Measurements from ENCODE around the gene TXNL4A.
A peak's percentile ranks its signal among the peaks of the same experiment; 100 is the strongest.
"Not testable (repeated sequence)": the region's sequence is repeated elsewhere in the genome, so short reads cannot be mapped to it uniquely, and the experiment has no call there.

Gene TXNL4A, protein sequence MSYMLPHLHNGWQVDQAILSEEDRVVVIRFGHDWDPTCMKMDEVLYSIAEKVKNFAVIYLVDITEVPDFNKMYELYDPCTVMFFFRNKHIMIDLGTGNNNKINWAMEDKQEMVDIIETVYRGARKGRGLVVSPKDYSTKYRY

GRCh38 chr18:79988451-79989194 lies at the start of gene TXNL4A:
TSS of gene TXNL4A (minus strand) at chr18:79988563. CDS start at chr18:79988392, 171 bp downstream.
- DNase-seq, result peak; percentile 94

DNA sequence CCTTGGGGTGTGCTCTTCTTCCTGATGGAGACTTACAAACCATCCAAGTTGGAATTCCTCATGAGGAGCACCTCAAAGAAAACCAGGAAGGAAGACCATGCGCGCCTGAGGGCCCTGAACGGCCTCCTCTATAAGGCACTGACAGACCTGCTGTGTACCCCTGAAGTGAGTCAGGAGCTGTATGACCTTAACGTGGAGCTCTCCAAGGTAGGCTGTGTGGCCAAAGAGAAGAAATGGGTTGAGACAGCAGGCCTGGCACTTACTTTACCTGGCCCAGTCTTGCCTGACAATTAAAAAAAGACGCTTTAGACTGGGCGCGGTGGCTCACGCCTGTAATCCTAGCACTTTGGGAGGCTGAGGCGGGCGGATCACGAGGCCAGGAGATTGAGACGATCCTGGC lies 48.9 kb upstream of the TXNL4A start:
- DNase-seq, result no peak

DNA sequence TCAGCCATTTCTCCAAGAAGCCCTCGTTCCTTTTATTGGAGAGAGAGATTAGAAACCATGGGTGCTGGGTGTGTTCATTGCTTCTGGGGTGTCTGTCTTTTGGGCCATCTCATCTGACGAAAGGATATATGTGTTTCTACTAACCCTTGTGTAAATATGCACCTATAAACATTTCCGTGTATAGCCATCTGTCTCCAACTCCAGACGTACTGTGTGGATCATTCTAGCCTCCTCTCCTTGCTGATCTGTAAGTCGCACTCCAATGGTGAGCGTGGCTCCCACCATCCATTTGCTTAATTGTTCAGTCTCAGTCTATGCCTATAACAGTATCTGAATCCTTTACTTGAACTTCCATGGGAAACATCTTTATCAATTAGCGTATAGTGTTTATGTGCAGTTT lies 47.6 kb upstream of the TXNL4A start:
- no peak for DNase-seq

- DNase-seq, result no peak
These were observed 46.6 kb upstream of the TXNL4A start for GRCh38 chr18:80034852-80035406.

GRCh38 chr18:80034068-80034851 lies 45.9 kb upstream of the TXNL4A start, which contains the start of gene RBFA:
TSS of gene RBFA (plus strand) at chr18:80034434. CDS start at chr18:80034496, 62 bp downstream.
- peak; percentile 100 for DNase-seq

GRCh38 chr18:80033181-80034067 lies 45.1 kb upstream of the TXNL4A start:
- peak; percentile 90 for DNase-seq

DNA sequence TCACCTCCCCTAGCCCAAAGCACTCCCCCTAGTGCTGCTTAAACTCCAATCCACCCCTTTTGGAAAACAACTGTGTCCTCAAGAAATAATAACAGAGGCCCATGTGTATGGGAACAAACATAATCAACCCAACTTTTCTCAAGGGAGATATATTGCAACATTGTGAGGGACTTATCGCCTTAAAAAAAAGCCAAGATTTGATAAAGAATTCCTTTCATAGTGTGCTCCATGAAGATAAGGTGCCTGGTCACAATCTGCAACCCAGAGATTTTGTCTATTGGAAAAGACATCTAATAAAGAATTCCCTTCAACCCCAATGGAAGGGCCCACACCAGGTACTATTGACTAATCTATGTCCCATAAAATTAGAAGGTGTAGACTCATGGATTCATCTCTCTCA lies 41.3 kb upstream of the TXNL4A start:
- DNase-seq, result no peak

GRCh38 chr18:80027719-80028118 lies 39.4 kb upstream of the TXNL4A start:
- DNase-seq, result not testable (repeated sequence)

GRCh38 chr18:80026363-80026762 lies 38.0 kb upstream of the TXNL4A start:
- DNase-seq, result no peak

DNA sequence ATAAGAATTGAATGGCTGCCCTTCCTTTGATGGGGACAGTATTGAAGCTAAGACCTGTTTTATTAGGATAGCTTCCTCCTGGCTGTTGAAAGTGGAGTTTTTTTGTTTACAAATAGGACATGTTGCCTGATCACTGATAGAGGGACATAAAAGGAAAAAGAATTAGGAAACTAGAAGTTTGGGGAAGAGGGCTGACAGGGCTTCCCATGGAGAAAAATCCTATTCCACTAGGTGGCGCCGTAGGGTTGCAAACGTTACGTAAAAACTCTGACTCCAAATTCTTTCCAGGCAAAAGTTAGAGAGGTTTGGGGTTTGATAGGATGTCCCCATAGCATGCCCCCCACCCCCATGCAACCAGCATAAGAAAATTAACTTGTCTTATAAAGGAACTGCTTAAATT lies 34.8 kb upstream of the TXNL4A start:
- DNase-seq, result no peak

GRCh38 chr18:80022613-80023012 lies 34.2 kb upstream of the TXNL4A start:
- DNase-seq, result no peak

DNA sequence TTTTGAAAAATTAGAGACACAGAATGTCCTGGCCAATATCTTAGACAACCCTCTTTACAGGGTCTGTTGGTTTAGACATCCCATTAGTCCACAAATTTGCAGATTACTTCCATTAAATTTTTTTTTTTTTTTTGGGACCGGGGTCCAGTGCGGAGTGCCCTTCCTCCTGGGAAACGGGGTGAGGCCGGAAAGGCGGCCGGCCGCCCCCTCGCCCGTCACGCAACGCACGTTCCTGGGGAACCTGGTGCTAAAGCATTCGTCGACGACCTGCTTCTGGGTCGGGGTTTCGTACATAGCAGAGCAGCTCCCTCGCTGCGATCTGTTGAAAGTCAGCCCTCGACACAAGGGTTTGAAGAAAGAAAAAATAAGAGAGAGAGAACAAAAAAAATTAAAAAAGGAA lies 24.4 kb upstream of the TXNL4A start:
- DNase-seq, result no peak

GRCh38 chr18:80011496-80012137 lies 23.3 kb upstream of the TXNL4A start:
- not testable (repeated sequence) for DNase-seq

- no peak for DNase-seq
These were observed 22.2 kb upstream of the TXNL4A start for GRCh38 chr18:80010551-80010906.

- no peak for DNase-seq
These were observed 21.5 kb upstream of the TXNL4A start for GRCh38 chr18:80009661-80010550.

DNA sequence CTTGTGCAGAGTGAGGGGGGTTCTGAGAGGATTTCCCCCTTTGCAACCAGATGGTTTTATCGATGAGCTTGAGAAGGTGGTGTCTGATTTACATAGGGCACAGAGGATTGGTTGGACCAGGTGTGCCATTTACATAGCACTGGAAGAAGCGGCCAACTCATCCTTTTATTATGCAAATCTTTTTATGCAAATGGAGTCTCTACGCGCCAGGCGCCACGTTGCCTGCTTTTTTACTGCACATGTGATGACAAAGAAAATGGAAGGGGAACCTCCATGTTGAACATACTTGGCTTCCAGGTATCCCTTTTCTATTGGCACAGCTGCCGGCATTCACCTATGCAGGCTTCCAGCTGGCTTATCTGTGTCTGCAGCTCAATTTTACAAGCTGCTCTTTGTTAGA lies 18.4 kb upstream of the TXNL4A start:
- DNase-seq, result no peak

DNA sequence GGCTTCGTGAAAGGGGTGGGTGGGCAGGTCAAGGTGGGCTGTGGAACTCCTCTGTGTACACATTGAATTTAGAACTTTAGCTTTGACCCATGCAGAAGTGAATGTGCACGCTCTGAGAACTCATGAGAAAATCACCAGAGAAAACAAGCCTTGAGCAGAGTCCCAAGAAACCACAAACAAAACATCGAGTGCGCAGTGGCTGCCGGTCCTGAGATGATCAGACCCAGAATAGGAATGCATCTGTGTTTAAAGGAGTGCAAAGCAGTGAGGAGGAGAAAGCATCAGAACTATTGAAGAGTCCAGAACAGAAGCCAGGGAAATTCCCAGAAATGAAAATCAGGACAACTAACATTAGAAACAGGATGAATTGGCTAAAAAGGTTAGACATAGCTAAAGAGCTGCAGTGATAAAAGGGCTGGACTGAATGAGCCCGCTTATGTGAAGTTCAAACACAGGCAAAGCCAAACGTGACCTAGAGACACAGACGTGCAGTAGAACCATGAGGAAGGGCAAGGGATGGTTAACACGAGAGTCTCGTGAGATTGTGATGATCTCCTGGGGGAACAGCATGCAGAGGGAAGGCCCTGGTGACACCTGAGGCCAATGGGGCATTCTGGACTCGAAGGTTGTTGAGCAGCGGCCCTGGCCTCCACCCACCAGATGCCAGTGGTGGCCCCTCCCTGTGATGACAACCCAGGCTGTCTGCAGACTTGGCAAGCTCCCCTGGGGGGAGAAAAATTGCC lies 16.4 kb upstream of the TXNL4A start:
- DNase-seq, result no peak

DNA sequence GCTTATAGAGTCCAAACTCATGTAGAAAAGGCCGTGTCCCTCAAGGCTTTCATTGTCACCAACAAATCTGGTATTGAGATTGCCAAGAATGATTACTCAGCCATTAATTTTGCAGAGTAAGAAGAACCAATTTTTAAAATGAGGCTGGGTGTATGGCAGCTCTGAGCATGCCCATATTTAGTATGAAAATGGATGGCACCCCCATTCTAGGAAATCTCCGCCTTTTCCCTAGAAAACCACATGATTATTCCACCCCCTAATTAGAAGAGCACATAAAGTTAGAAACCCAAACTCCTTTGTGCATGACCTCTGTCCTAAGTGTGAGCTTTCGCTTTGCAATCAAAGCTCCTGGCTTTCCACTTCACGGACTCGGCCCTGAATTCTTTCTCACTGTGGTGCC lies 14.1 kb upstream of the TXNL4A start:
- DNase-seq, result no peak

DNA sequence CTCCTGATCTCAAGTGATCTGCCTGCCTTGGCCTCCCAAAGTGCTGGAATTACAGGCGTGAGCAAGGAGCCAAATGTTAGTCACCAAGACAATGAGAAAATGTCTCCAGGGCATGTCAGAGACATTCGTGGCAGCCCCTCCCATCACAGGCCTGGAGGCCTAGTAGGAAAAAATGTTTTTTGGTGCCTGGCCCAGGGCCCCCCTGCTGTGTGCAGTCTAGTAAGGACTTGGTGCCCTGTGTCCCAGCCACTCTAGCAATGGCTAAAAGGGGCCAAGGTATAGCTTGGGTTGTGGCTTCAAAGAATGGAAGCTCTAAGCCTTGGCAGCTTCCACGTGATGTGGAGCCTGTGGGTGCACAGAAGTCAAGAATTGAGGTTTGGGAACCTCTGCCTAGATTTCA lies 12.5 kb upstream of the TXNL4A start:
- no peak for DNase-seq

- not testable (repeated sequence) for DNase-seq
These were observed 11.3 kb upstream of the TXNL4A start for GRCh38 chr18:79999701-80000100.
